ENCODE data around the gene MAP1LC3B.

DNA sequence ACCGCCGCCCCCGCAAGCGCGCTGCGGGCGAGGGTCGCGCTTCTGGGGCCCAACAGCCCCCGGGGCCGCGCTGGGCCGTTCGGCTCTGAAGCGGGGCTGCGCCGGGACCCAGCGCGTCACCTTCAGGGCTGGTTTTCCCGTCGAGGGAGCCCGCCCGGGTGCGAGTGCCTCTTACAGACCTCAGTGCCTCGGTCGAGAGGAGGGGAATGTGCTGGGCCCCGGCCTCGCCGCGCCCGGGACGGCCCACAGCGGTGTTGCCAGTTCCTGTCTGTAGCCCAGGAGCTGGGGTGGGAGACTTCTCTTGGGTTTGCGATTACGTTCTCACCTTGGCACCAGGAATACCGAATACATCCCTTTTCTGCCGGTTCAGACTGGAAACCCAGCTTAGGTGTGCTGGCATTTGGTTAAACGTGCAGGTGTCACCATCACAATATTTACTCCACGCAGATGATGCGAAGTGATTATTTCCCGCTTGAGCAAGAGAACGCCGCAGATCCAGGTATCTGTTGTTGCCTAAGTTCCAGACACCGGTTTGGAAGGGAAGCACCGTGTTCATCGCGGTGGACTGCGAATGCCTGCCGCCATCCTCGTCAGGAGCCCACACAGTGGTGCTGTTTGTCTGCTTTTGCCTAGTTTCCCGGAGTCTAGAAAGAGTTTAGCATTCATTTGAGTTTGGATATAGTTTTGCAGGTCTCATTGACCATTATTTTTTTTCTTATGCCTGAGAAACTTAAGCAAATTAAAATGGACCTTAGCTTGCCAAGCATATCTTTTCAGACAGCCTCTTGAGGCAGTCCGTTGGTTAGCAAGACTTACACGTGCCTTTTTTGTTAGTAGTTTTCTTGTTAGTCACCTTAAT is 914 bp downstream of the MAP1LC3B start:
- TF ChIP-seq, protein P1, sequence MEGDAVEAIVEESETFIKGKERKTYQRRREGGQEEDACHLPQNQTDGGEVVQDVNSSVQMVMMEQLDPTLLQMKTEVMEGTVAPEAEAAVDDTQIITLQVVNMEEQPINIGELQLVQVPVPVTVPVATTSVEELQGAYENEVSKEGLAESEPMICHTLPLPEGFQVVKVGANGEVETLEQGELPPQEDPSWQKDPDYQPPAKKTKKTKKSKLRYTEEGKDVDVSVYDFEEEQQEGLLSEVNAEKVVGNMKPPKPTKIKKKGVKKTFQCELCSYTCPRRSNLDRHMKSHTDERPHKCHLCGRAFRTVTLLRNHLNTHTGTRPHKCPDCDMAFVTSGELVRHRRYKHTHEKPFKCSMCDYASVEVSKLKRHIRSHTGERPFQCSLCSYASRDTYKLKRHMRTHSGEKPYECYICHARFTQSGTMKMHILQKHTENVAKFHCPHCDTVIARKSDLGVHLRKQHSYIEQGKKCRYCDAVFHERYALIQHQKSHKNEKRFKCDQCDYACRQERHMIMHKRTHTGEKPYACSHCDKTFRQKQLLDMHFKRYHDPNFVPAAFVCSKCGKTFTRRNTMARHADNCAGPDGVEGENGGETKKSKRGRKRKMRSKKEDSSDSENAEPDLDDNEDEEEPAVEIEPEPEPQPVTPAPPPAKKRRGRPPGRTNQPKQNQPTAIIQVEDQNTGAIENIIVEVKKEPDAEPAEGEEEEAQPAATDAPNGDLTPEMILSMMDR (conservative IDR thresholded peaks at IDR 0.05), result no peak
- no peak for TF ChIP-seq EZH2 (IDR thresholded peaks at IDR 0.05; ENCODE audit: low read depth)
